ENCODE measurements around the gene PCDHGB3. TPM values are rescaled to one million over a fixed set of nuclear protein-coding genes. Genes with fewer than 3 reads are reported as not detected.

The PCDHGB3 gene
- polyA plus RNA-seq, 1 of the 3 experiments (the other 2 are of a cell fraction) = 0.53 TPM

GRCh38 chr5:141349917-141350619 is 20.0 kb upstream of the PCDHGB3 start, which contains the start of gene PCDHGB1:
Gene PCDHGB1, plus strand, starts transcription at chr5:141350099. Its CDS starts 162 bp downstream, at chr5:141350261.
- POLR2A ChIA-PET = no interaction called here
- peak; percentile 63 for DNase-seq

GRCh38 chr5:141351591-141351990 is 18.5 kb upstream of the PCDHGB3 start:
- CTCF ChIA-PET = interaction anchor here (2.7 kb wide), 1 partner anchor 213 kb away, joined by 13 read pairs; no protein-coding TSS in a partner anchor
- Histone ChIP-seq H3F3A (replicated peaks; ENCODE audit: insufficient read depth) (no peaks in the 10 kb centered on the region), H3K9me3 (no peaks in the 10 kb centered on the region; the same call in 1 of the 2 replicates)

More at GRCh38 chr5:141349917-141350619, 20.0 kb upstream of the PCDHGB3 start, which contains the start of gene PCDHGB1:
- CTCF ChIA-PET = interaction anchor here (0.5 to 2.7 kb wide), 9 partner anchors 14 to 217 kb away, joined by 3 to 13 read pairs (median 3); partner anchors contain the start of genes PCDHB9 and PCDHGB7
- no peaks in the 10 kb centered on the region for H3F3A ChIP-seq (replicated peaks; ENCODE audit: insufficient read depth)
- peak; percentile 44 for TF ChIP-seq RAD21 (IDR thresholded peaks at IDR 0.05; ENCODE audit: low read length)
- TF ChIP-seq, protein P1, sequence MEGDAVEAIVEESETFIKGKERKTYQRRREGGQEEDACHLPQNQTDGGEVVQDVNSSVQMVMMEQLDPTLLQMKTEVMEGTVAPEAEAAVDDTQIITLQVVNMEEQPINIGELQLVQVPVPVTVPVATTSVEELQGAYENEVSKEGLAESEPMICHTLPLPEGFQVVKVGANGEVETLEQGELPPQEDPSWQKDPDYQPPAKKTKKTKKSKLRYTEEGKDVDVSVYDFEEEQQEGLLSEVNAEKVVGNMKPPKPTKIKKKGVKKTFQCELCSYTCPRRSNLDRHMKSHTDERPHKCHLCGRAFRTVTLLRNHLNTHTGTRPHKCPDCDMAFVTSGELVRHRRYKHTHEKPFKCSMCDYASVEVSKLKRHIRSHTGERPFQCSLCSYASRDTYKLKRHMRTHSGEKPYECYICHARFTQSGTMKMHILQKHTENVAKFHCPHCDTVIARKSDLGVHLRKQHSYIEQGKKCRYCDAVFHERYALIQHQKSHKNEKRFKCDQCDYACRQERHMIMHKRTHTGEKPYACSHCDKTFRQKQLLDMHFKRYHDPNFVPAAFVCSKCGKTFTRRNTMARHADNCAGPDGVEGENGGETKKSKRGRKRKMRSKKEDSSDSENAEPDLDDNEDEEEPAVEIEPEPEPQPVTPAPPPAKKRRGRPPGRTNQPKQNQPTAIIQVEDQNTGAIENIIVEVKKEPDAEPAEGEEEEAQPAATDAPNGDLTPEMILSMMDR (IDR thresholded peaks at IDR 0.05) = peak; percentile 39
- no peak for TF ChIP-seq RFX5 (IDR thresholded peaks at IDR 0.05; ENCODE audit: low read length)
- no peak within 1 kb of the TSS for H3K4me2 ChIP-seq
- no peak within 1 kb of the TSS for H3K9ac ChIP-seq
- no peaks in the 10 kb centered on the region; the same call in 1 of the 2 replicates for H3K9me3 ChIP-seq
- peak within 1 kb of the TSS in 1 of 2 experiments; percentile 6; a peak in 1 of 4 replicates for H3K4me3 ChIP-seq (ENCODE audit: low read depth in 2 of 2, low read length in 1 of 2)
- H3K4me1 ChIP-seq (ENCODE audit: control insufficient read depth in 1 of 2, insufficient read depth in 2 of 2, low read depth in 1 of 2, low read length in 1 of 2) = no peaks in the 10 kb centered on the region
- no peaks in the 10 kb centered on the region for H3K36me3 ChIP-seq (replicated peaks in 1 of 2; ENCODE audit: control insufficient read depth in 1 of 2, insufficient read depth in 2 of 2, low read length in 1 of 2)
- H4K20me1 ChIP-seq (ENCODE audit: insufficient read depth) = no peaks in the 10 kb centered on the region
- WGBS (ENCODE audit: low lambda C conversion rate) = 60% methylated on average over 29 of the region's 29 CpGs
- H3K9me2 ChIP-seq = no peaks in the 10 kb centered on the region
- H3K27ac ChIP-seq (ENCODE audit: low read depth in 2 of 2, low read length in 1 of 2) = no peak within 1 kb of the TSS
- H3K79me2 ChIP-seq (ENCODE audit: insufficient read depth) = no peaks in the 10 kb centered on the region
- H3K27me3 ChIP-seq (ENCODE audit: insufficient read depth) = no peaks in the 10 kb centered on the region
- 0 out of 2 replicates have a peak within 1 kb of the TSS, but pooled peaks have one; percentile 32 for H2AFZ ChIP-seq (ENCODE audit: low read depth)

More at GRCh38 chr5:141351591-141351990, 18.5 kb upstream of the PCDHGB3 start:
- H4K20me1 ChIP-seq (ENCODE audit: insufficient read depth) = no peaks in the 10 kb centered on the region
- POLR2A ChIA-PET = no interaction called here
- no peaks in the 10 kb centered on the region for H3K27me3 ChIP-seq (ENCODE audit: insufficient read depth)
- no peaks in the 10 kb centered on the region for H3K36me3 ChIP-seq (replicated peaks in 1 of 2; ENCODE audit: control insufficient read depth in 1 of 2, insufficient read depth in 2 of 2, low read length in 1 of 2)
- H2AFZ ChIP-seq (ENCODE audit: low read depth) = no peak overlapping the region
- no peaks in the 10 kb centered on the region for H3K4me1 ChIP-seq (ENCODE audit: control insufficient read depth in 1 of 2, insufficient read depth in 2 of 2, low read depth in 1 of 2, low read length in 1 of 2)
- TF ChIP-seq ZBTB33 (IDR thresholded peaks at IDR 0.05; ENCODE audit: borderline replicate concordance, low read depth) (no peak), USF1 (IDR thresholded peaks at IDR 0.05; ENCODE audit: borderline replicate concordance, low read depth) (no peak), JUND (IDR thresholded peaks at IDR 0.05) (no peak), ELF1 (IDR thresholded peaks at IDR 0.05) (no peak), RXRA (IDR thresholded peaks at IDR 0.05; ENCODE audit: borderline replicate concordance, low read depth) (no peak), SIN3A (IDR thresholded peaks at IDR 0.05; ENCODE audit: borderline replicate concordance, low read depth, low read length) (no peak), TEAD4 (IDR thresholded peaks at IDR 0.05; ENCODE audit: borderline replicate concordance, insufficient read depth) (no peak), SMC3 (IDR thresholded peaks at IDR 0.05; ENCODE audit: low read depth, low read length) (no peak), EZH2phosphoT487 (IDR thresholded peaks at IDR 0.05; ENCODE audit: borderline replicate concordance, low read depth) (no peak), GATA2 (CRISPR knock-in tag; IDR thresholded peaks at IDR 0.05) (no peak), FOSL2 (IDR thresholded peaks at IDR 0.05; ENCODE audit: borderline replicate concordance, low read depth) (no peak)
- TF ChIP-seq, protein P2, sequence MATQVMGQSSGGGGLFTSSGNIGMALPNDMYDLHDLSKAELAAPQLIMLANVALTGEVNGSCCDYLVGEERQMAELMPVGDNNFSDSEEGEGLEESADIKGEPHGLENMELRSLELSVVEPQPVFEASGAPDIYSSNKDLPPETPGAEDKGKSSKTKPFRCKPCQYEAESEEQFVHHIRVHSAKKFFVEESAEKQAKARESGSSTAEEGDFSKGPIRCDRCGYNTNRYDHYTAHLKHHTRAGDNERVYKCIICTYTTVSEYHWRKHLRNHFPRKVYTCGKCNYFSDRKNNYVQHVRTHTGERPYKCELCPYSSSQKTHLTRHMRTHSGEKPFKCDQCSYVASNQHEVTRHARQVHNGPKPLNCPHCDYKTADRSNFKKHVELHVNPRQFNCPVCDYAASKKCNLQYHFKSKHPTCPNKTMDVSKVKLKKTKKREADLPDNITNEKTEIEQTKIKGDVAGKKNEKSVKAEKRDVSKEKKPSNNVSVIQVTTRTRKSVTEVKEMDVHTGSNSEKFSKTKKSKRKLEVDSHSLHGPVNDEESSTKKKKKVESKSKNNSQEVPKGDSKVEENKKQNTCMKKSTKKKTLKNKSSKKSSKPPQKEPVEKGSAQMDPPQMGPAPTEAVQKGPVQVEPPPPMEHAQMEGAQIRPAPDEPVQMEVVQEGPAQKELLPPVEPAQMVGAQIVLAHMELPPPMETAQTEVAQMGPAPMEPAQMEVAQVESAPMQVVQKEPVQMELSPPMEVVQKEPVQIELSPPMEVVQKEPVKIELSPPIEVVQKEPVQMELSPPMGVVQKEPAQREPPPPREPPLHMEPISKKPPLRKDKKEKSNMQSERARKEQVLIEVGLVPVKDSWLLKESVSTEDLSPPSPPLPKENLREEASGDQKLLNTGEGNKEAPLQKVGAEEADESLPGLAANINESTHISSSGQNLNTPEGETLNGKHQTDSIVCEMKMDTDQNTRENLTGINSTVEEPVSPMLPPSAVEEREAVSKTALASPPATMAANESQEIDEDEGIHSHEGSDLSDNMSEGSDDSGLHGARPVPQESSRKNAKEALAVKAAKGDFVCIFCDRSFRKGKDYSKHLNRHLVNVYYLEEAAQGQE (IDR thresholded peaks at IDR 0.05; ENCODE audit: low read depth, low read length) = no peak
- H3K4me2 ChIP-seq = no peak overlapping the region
- 91% methylated on average over 25 of the region's 36 CpGs for WGBS (ENCODE audit: low lambda C conversion rate)
- no peaks in the 10 kb centered on the region for H3K9me2 ChIP-seq
- no peak for DNase-seq
- H3K79me2 ChIP-seq (ENCODE audit: insufficient read depth) = no peaks in the 10 kb centered on the region
- no peak overlapping the region for H3K27ac ChIP-seq (ENCODE audit: low read depth in 2 of 2, low read length in 1 of 2)
- H3K4me3 ChIP-seq (ENCODE audit: low read depth in 2 of 2, low read length in 1 of 2) = no peak overlapping the region; a peak in 1 of 4 replicates
- no peak overlapping the region for H3K9ac ChIP-seq

Data from SK-N-SH (cell line).